HG03139 (cell line): Measurements from ENCODE around the gene SAXO1.
A peak's percentile ranks its signal among the peaks of the same experiment; 100 is the strongest.

ENCODE experiments used
- ATAC-seq: cut with Tn5 transposase; IDR thresholded peaks from one replicate; pipeline ENCODE4 v1.9.1; 2021; ENCODE audit not compliant: unreplicated experiment

Gene SAXO1

GRCh38 chr9:18920141-18921084 lies 112.6 kb downstream of the SAXO1 start:
- ATAC-seq: no peak

GRCh38 chr9:18911714-18912342 lies 121.2 kb downstream of the SAXO1 start:
- ATAC-seq: no peak

GRCh38 chr9:18910916-18911315 lies 122.1 kb downstream of the SAXO1 start:
- ATAC-seq: no peak

- ATAC-seq: no peak
Measured at GRCh38 chr9:18910435-18910834, 122.6 kb downstream of the SAXO1 start.

- no peak for ATAC-seq
Measured at GRCh38 chr9:18909140-18910018, 123.6 kb downstream of the SAXO1 start.

GRCh38 chr9:18907927-18908625 lies 124.9 kb downstream of the SAXO1 start:
- no peak for ATAC-seq

GRCh38 chr9:18906656-18907395 lies 126.2 kb downstream of the SAXO1 start:
- no peak for ATAC-seq

- no peak for ATAC-seq
Measured at GRCh38 chr9:18905883-18906629, 127.0 kb downstream of the SAXO1 start.

GRCh38 chr9:18905028-18905882 lies 127.8 kb downstream of the SAXO1 start:
- ATAC-seq: no peak

GRCh38 chr9:18903450-18903849 lies 129.6 kb downstream of the SAXO1 start:
- no peak for ATAC-seq

GRCh38 chr9:18896531-18897179 lies 136.4 kb downstream of the SAXO1 start:
- no peak for ATAC-seq

- no peak for ATAC-seq
Measured at GRCh38 chr9:18896004-18896403, 137.0 kb downstream of the SAXO1 start.

GRCh38 chr9:18893491-18893890 lies 139.5 kb downstream of the SAXO1 start:
- ATAC-seq: no peak

- ATAC-seq: no peak
Measured at GRCh38 chr9:18893046-18893445, 140.0 kb downstream of the SAXO1 start.

- no peak for ATAC-seq
Measured at GRCh38 chr9:18891946-18892670, 140.9 kb downstream of the SAXO1 start.

GRCh38 chr9:18890372-18890771 lies 142.6 kb downstream of the SAXO1 start:
- ATAC-seq: peak; percentile 45

- no peak for ATAC-seq
Measured at GRCh38 chr9:18889550-18889949, 143.5 kb downstream of the SAXO1 start.
